SK-MEL-5 (cell line): ENCODE results near the gene MRPL51. TPM values are rescaled to one million over a fixed set of nuclear protein-coding genes. Genes with fewer than 3 reads are reported as not detected.
"Not testable (repeated sequence)": the region's sequence is repeated elsewhere in the genome, so short reads cannot be mapped to it uniquely, and the experiment has no call there.

ENCODE experiments used
- DNase-seq: peaks from one replicate; pipeline ENCODE4 v3.0.0-alpha.2; 2016; ENCODE audit warnings: low read depth, low spot score
- in situ Hi-C: cut with HindIII; loops from 2 replicates; pipeline ENCODE4 v1.10.0; 2016; ENCODE audit warnings: low sequenced_read_pairs, high pct_unique_total_duplicates, low pct_unique_long_range_greater_than_20kb
- total RNA-seq: library from RNA; depleted of rRNA; stranded (reverse); fragments of >200 nt; shearing (Covaris generic); gene quantifications from 2 replicates; pipeline ENCODE4 v1.2.3, GENCODE V29; 2014

Gene MRPL51
- total RNA-seq, 1 experiment from 2014 or later, result 252 TPM

- DNase-seq, result peak; percentile 22
- in situ Hi-C loops, result not testable (repeated sequence)
Observed at GRCh38 chr12:6497291-6497690, 4.2 kb upstream of the MRPL51 start.

GRCh38 chr12:6494968-6495367 is 1.9 kb upstream of the MRPL51 start:
- in situ Hi-C loops, result no loop called here
- no peak for DNase-seq

DNA sequence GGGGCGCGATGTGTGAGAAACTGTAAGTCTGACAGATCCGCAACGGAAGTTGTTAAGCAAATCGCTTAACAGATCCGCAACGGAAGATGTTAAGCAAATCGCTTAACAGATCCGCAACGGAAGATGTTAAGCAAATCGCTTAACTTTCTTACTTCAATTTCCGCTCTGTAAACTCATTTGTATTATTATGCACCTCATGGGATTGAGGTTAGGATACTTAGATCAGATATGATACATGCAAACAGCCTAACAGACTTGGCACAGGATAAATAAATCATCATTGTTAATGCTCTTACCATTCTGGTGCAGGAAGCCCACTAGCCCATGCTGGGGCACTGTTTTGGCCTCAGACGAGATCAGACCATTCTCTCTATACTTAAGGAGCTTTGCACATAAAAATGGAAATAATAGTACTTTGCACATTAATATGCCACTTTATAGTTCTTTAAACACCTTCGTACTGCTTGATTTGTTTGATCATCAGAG is 1.2 kb upstream of the MRPL51 start:
- in situ Hi-C loops, result no loop called here

GRCh38 chr12:6493497-6494257 is 615 bp upstream of the MRPL51 start, which contains the start of gene NCAPD2:
NCAPD2 (plus strand) TSS chr12:6494102; CDS start chr12:6495099, 997 bp downstream.
- in situ Hi-C loops, result no loop called here
- peak; percentile 97 for DNase-seq

More for the DNA sequence above, 1.2 kb upstream of the MRPL51 start:
- DNase-seq, result peak; percentile 11

- in situ Hi-C loops, DNase-seq: not testable (repeated sequence)
Observed at GRCh38 chr12:6490673-6491072, 2.4 kb downstream of the MRPL51 start.

DNA sequence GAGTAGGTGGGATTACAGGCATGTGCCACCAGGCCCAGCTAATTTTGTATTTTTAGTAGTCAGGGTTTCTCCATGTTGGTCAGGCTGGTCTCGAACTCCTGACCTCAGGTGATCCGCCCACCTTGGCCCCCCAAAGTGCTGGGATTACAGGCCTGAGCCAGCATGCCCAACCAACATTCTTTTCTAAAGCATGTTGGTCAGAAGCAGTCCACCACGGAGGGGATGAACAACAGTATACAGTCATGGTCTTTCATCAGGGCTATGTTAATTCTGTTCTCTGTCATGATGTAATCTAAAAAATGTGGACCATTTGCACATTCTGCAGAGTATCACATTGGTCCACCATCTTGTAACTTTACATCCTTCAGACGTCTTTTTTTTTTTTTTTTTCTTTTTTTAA is 3.6 kb downstream of the MRPL51 start:
- in situ Hi-C loops, result no loop called here

GRCh38 chr12:6488240-6488639 is 4.8 kb downstream of the MRPL51 start:
- no peak for DNase-seq
- in situ Hi-C loops, result no loop called here

More for the DNA sequence above, 3.6 kb downstream of the MRPL51 start:
- peak; percentile 17 for DNase-seq

DNA sequence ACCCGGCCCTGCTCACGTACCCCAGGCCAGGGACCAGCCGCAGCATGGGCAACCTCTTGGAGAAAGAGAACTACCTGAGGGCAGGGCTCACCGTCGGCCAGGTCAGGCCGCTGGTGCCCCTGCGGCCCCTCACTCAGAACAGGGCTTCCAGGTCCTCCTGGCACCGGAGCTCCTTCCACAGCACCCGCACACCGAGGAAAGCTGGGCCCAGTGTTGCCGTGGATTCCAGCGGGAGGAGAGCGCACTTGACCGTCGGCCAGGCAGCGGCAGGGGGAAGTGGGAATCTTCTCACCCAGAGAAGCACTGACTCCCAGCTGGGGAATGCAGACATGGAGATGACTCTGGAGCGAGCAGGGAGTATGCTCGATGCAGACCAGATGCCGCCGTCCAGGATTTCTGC is 14.6 kb downstream of the MRPL51 start:
- DNase-seq, result no peak
- in situ Hi-C loops, result no loop called here

- in situ Hi-C loops, DNase-seq: not testable (repeated sequence)
Observed at GRCh38 chr12:6477601-6478377, 15.3 kb downstream of the MRPL51 start.

DNA sequence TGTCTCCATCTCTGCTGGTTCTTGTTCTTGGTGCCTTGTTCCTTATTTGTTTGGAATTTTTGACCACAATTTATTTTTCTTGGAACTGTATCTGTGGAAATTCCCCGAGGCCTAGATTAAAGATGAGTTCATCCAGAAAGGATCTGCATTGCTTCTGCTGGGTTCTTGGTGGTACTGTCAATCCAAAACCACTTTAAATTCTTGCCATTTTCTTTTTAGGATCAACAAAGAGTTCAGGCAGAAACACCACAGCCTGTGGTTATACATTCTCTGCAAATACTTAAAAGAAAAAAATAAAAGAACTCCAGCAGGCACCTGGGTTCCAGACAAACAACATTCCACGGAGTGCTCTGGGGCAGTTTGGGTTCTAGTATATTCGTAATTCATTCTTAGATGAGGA is 16.6 kb downstream of the MRPL51 start:
- in situ Hi-C loops, result no loop called here
- DNase-seq, result no peak

- in situ Hi-C loops, DNase-seq: not testable (repeated sequence)
Observed at GRCh38 chr12:6475233-6475975, 17.7 kb downstream of the MRPL51 start.

GRCh38 chr12:6472491-6472890 is 20.6 kb downstream of the MRPL51 start:
- in situ Hi-C loops, result no loop called here
- DNase-seq, result no peak

DNA sequence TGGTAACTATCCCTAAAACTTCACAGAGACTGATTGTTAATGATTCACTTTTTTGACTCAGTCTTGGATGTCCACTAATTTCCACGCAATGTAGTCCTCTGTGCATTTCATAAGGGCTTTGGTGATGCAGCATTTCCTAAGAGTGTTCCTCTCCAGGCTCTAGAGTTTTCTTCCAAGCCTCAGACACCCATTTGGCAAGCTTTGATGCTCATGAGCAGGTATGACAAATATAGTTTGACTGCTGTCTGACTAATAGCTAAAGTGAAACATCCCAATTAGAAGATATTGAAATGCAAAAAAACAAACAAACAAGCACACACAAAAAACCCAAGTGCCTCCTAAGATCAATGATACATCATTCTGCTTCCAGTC is 21.1 kb downstream of the MRPL51 start:
- DNase-seq, result no peak
- in situ Hi-C loops, result no loop called here

GRCh38 chr12:6470375-6471163 is 22.5 kb downstream of the MRPL51 start, which contains the start of gene VAMP1:
VAMP1 (minus strand) TSS chr12:6470677; CDS start chr12:6470531, 146 bp downstream.
- DNase-seq, result peak; percentile 98
- in situ Hi-C loops, result no loop called here

DNA sequence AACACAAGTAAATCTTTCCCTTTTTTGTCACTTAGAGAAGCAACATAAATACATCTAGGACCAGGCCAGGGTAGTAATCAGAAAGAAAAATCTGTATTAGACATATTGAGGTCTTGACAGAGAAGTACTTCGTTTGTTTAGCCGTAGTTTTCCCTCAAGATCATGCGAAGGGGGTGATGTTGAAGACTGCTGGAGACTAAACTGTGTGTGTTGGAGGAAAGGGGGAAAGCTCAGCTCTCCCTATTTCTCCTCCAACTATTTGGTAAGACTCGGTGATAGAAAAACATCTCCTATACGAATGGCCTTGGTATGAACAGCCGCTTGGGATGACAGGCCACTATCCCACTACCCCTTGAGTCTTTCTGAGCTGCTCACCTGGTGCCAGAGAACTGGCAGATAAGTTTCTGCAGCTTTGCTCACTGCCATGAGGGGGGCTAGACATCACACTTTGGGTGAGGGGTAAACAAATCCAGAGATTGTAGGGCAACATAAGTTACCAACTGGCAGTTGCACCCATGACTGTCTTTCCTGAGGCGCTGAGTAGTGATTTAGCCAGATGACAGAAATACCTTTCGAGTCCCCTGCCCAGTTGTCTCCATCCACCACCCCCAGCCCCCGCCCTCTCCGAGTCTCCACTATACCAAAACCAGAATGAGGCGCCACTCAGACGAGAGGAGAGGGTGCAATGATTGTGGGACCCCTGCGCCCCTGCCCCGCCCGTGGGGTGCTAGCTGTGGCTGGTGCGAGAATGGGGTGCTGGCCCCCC is 23.3 kb downstream of the MRPL51 start:
- in situ Hi-C loops, result no loop called here

DNA sequence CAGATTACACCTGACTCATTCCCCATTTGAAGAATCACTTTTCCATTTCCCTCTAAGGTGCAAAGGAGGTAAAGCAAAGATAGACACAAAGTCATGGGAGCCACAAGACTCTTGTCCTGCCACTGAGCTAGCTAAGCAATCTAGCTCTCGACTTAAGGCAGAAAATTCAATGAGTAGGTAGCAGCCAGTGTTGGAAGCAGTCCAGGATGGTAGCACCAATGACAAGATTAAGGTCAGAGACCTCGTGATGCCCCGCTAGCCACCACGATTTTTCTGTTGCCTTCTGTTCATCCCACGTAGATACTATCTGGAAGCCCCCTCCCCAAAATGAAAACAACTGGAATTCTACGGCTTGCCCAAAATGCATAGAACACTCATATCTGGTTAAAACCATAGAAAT is 24.0 kb downstream of the MRPL51 start:
- in situ Hi-C loops, result no loop called here
- DNase-seq, result no peak

More for the DNA sequence above, 23.3 kb downstream of the MRPL51 start:
- no peak for DNase-seq

- in situ Hi-C loops, result no loop called here
- no peak for DNase-seq
Observed at GRCh38 chr12:6468283-6468575, 24.8 kb downstream of the MRPL51 start.
